Measurements from ENCODE around the gene ATP5PB.

GRCh38 chr1:111506561-111506960 lies 57.3 kb downstream of the ATP5PB start:
- TF ChIP-seq CTCF (IDR thresholded peaks at IDR 0.05) = no peak
- no peak for TF ChIP-seq POLR2A (IDR thresholded peaks at IDR 0.05)

Data from vagina (tissue), 2 donors.